GM23338 (cell line): Measurements from ENCODE around the gene KIF5A. TPM values are rescaled to one million over a fixed set of nuclear protein-coding genes. Genes with fewer than 3 reads are reported as not detected.

Experiments
- ATAC-seq: fragments of 200-7000 bp; cut with Tn5 transposase; 3 replicates; pipeline ENCODE4 v1.9.1; 2020
- DNase-seq: peaks from one replicate; pipeline ENCODE4 v3.0.0-alpha.2; 2015; ENCODE audit warnings: low spot score
- H2AFZ ChIP-seq: fragments of 200-600 bp; sonication (generic); 2 replicates; pipeline ENCODE4 v1.8.0; 2016; ENCODE audit warnings: antibody characterized with exemption, mild to moderate bottlenecking, moderate library complexity
- H3F3A ChIP-seq: fragments of 200-600 bp; sonication (generic); replicated peaks from 2 replicates; pipeline ENCODE4 v1.8.0; 2017; ENCODE audit warnings: antibody characterized with exemption, mixed run types, low read depth
- H3K27ac ChIP-seq: fragments of 200-600 bp; sonication (generic); 2 replicates; pipeline ENCODE4 v1.6.1; 2016; ENCODE audit warnings: low read depth
- H3K27me3 ChIP-seq: fragments of 200-600 bp; sonication (generic); 2 replicates; pipeline ENCODE4 v1.8.0; 2016; ENCODE audit warnings: mild to moderate bottlenecking, mixed run types, moderate library complexity; ENCODE audit not compliant: insufficient read depth
- H3K36me3 ChIP-seq: fragments of 200-600 bp; sonication (generic); 2 replicates; pipeline ENCODE4 v1.8.0; 2016; ENCODE audit warnings: mild to moderate bottlenecking; ENCODE audit not compliant: insufficient read depth
- H3K4me1 ChIP-seq: fragments of 200-600 bp; sonication (generic); 2 replicates; pipeline ENCODE4 v1.8.0; 2016; ENCODE audit warnings: mild to moderate bottlenecking, moderate library complexity; ENCODE audit not compliant: insufficient read depth
- H3K4me2 ChIP-seq: fragments of 200-600 bp; sonication (generic); 2 replicates; pipeline ENCODE4 v1.7.1; 2017; ENCODE audit warnings: mixed run types
- H3K4me3 ChIP-seq: fragments of 200-600 bp; sonication (generic); 2 replicates; pipeline ENCODE4 v1.6.1; 2016; ENCODE audit warnings: mixed run types
- H3K79me2 ChIP-seq: fragments of 200-600 bp; sonication (generic); replicated peaks from 2 replicates; pipeline ENCODE4 v1.8.0; 2017; ENCODE audit warnings: mild to moderate bottlenecking; ENCODE audit not compliant: insufficient read depth
- H3K9me2 ChIP-seq: fragments of 200-600 bp; sonication (generic); 2 replicates; pipeline ENCODE4 v1.8.0; 2017; ENCODE audit not compliant: insufficient read depth
- H4K20me1 ChIP-seq: fragments of 200-600 bp; sonication (generic); replicated peaks from 2 replicates; pipeline ENCODE4 v1.8.0; 2017; ENCODE audit warnings: mild to moderate bottlenecking; ENCODE audit not compliant: insufficient read depth
- H3K27ac Mint-ChIP-seq: 2 replicates; pipeline ENCODE4 v1.8.0; 2020; ENCODE audit warnings: inconsistent platforms, mild to moderate bottlenecking, moderate library complexity, mixed read lengths
- H3K27me3 Mint-ChIP-seq: 3 replicates; pipeline ENCODE4 v1.8.0; 2022; ENCODE audit warnings: low read depth, mild to moderate bottlenecking, moderate library complexity, mixed read lengths, inconsistent platforms; ENCODE audit not compliant: insufficient read depth, poor library complexity
- H3K36me3 Mint-ChIP-seq: 3 replicates; pipeline ENCODE4 v1.8.0; 2021; ENCODE audit warnings: low read depth, mild to moderate bottlenecking, inconsistent platforms, moderate library complexity, mixed read lengths
- H3K4me1 Mint-ChIP-seq: 3 replicates; pipeline ENCODE4 v1.8.0; 2020; ENCODE audit warnings: mild to moderate bottlenecking, inconsistent platforms, mixed read lengths
- H3K4me3 Mint-ChIP-seq: 3 replicates; pipeline ENCODE4 v1.8.0; 2021; ENCODE audit warnings: moderate library complexity, mild to moderate bottlenecking, inconsistent platforms, mixed read lengths
- H3K9me3 Mint-ChIP-seq: 3 replicates; pipeline ENCODE4 v1.8.0; 2020; ENCODE audit warnings: moderate library complexity, mild to moderate bottlenecking, inconsistent platforms, mixed read lengths
- ZNF462 ChIP-seq: fragments of 250-450 bp; sonication (Bioruptor Pico); IDR thresholded peaks from 2 replicates; pipeline ENCODE4 v1.5.0; 2020; ENCODE audit warnings: mild to moderate bottlenecking, moderate library complexity
- polyA plus RNA-seq: library from polyadenylated mRNA; unstranded; fragments of >200 nt; fragmentation: Nextera tagmentation; extraction: Ambion mirVana; gene quantifications from 2 replicates; pipeline ENCODE4 v1.2.1, GENCODE V29; 2016
- total RNA-seq: library from RNA; depleted of rRNA; stranded (reverse); fragments of >200 nt; shearing (Covaris generic); gene quantifications from 2 replicates; pipeline ENCODE4 v1.2.3, GENCODE V29; 2014
- TF ChIP-seq, protein P1 (sequence below): IDR thresholded peaks from one replicate; pipeline ENCODE4 v1.6.1; 2018; ENCODE audit warnings: antibody characterized with exemption; ENCODE audit not compliant: unreplicated experiment

The KIF5A gene
- total and polyA plus RNA-seq, 2 experiments from 2014 or later = 11.1 to 21.3 TPM

DNA sequence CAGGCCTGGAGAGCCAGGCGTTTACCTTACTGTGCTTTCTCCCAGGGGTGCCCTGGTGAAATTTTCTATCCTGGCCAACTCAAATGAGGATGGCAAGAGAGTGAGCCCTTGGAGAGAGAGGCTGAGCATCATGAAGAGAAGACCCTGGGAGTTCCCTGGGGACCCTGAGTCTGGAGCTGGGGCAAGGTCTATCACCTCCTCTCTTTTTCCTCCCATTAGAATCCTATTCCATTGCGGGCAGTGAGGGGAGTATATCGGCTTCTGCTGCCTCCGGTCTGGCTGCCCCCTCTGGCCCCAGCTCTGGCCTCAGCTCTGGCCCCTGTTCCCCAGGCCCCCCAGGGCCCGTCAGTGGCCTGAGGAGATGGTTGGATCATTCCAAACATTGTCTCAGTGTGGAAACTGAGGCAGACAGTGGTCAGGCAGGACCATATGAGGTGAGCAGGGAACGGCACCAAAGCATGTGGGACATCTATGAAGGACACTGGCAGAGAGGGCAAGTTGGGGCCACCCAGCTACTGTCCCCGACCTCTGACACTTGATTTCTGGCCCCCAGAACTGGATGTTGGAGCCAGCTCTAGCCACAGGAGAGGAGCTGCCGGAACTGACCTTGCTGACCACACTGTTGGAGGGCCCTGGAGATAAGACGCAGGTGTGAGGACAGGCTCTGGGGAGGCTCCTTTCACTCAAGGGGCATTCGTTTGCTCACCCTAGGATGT lies 63.0 kb downstream of the KIF5A start:
- no peaks in the 10 kb centered on the region for H3K79me2 ChIP-seq
- H3K27ac ChIP-seq = no peak overlapping the region
- peak overlapping the region; percentile 97 for H3K4me2 ChIP-seq
- H3K4me3 ChIP-seq = no peak overlapping the region
- no peak overlapping the region for H2AFZ ChIP-seq
- H3K27me3 Mint-ChIP-seq = peaks cover 71% of the 10 kb centered on the region
- no peak overlapping the region for H3K27ac Mint-ChIP-seq
- peak overlapping the region; percentile 82; the same call in 2 of the 3 replicates for H3K4me3 Mint-ChIP-seq
- no peaks in the 10 kb centered on the region for H3K9me2 ChIP-seq
- no peaks in the 10 kb centered on the region; the same call in 1 of the 2 replicates for H4K20me1 ChIP-seq
- peaks cover 36% of the 10 kb centered on the region for H3K4me1 Mint-ChIP-seq
- H3K36me3 ChIP-seq = peaks cover 4% of the 10 kb centered on the region; the same call in 1 of the 2 replicates
- peaks cover 6% of the 10 kb centered on the region; the same call in 1 of the 2 replicates for H3F3A ChIP-seq
- H3K9me3 Mint-ChIP-seq = no peaks in the 10 kb centered on the region
- ATAC-seq (no peak), DNase-seq (no peak)
- peaks cover 25% of the 10 kb centered on the region for H3K36me3 Mint-ChIP-seq
- no peak for TF ChIP-seq ZNF462
- TF ChIP-seq, protein P1, sequence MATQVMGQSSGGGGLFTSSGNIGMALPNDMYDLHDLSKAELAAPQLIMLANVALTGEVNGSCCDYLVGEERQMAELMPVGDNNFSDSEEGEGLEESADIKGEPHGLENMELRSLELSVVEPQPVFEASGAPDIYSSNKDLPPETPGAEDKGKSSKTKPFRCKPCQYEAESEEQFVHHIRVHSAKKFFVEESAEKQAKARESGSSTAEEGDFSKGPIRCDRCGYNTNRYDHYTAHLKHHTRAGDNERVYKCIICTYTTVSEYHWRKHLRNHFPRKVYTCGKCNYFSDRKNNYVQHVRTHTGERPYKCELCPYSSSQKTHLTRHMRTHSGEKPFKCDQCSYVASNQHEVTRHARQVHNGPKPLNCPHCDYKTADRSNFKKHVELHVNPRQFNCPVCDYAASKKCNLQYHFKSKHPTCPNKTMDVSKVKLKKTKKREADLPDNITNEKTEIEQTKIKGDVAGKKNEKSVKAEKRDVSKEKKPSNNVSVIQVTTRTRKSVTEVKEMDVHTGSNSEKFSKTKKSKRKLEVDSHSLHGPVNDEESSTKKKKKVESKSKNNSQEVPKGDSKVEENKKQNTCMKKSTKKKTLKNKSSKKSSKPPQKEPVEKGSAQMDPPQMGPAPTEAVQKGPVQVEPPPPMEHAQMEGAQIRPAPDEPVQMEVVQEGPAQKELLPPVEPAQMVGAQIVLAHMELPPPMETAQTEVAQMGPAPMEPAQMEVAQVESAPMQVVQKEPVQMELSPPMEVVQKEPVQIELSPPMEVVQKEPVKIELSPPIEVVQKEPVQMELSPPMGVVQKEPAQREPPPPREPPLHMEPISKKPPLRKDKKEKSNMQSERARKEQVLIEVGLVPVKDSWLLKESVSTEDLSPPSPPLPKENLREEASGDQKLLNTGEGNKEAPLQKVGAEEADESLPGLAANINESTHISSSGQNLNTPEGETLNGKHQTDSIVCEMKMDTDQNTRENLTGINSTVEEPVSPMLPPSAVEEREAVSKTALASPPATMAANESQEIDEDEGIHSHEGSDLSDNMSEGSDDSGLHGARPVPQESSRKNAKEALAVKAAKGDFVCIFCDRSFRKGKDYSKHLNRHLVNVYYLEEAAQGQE = no peak
- H3K4me1 ChIP-seq = peaks cover 29% of the 10 kb centered on the region
- H3K27me3 ChIP-seq = peaks cover 82% of the 10 kb centered on the region
